HepG2 (cell line): Measurements from ENCODE around the gene MMP7. TPM values are rescaled to one million over a fixed set of nuclear protein-coding genes. Genes with fewer than 3 reads are reported as not detected.
A peak's percentile ranks its signal among the peaks of the same experiment; 100 is the strongest.

Experiments
- CREM ChIP-seq, 2 experiments: sonication (generic) in 1 of 2; formaldehyde crosslinking in 1 of 2; IDR thresholded peaks; 2 replicates each; pipeline versions ENCODE4 v1.4.0 to v1.6.1; 2016 to 2020; ENCODE audit warnings: antibody characterized with exemption in 1 of 2, mild to moderate bottlenecking in 1 of 2, missing genetic modification reagents in 1 of 2
- HNRNPH1 ChIP-seq: fragments of 200-400 bp; formaldehyde crosslinking; optimal IDR thresholded peaks from 2 replicates; pipeline ENCODE3; 2017; ENCODE audit warnings: mild to moderate bottlenecking, low read depth, low read length
- MTA3 ChIP-seq: sonication (generic); formaldehyde crosslinking; IDR thresholded peaks from 2 replicates; pipeline ENCODE4 v1.4.0; 2020; ENCODE audit warnings: missing genetic modification reagents
- PAWR ChIP-seq: sonication (generic); formaldehyde crosslinking; IDR thresholded peaks from 2 replicates; pipeline ENCODE4 v1.4.0; 2020; ENCODE audit warnings: missing genetic modification reagents, mild to moderate bottlenecking, borderline replicate concordance
- RBFOX2 ChIP-seq: fragments of 200-400 bp; formaldehyde crosslinking; IDR thresholded peaks from 2 replicates; pipeline ENCODE4 v1.6.1; 2017; ENCODE audit warnings: low read depth, mild to moderate bottlenecking, low read length
- REPIN1 ChIP-seq: sonication (generic); formaldehyde crosslinking; IDR thresholded peaks from 2 replicates; pipeline ENCODE4 v1.8.0; 2022; ENCODE audit warnings: missing genetic modification reagents, low read depth, mild to moderate bottlenecking, borderline replicate concordance
- SMC3 ChIP-seq: IDR thresholded peaks from 2 replicates; pipeline ENCODE4 v1.6.1; 2011; ENCODE audit warnings: low read length, improper control_type of control experiment
- SNAPC4 ChIP-seq: sonication (generic); formaldehyde crosslinking; IDR thresholded peaks from 2 replicates; pipeline ENCODE4 v1.4.0; 2020; ENCODE audit warnings: mild to moderate bottlenecking, missing genetic modification reagents
- SNRNP70 ChIP-seq: fragments of 200-400 bp; formaldehyde crosslinking; IDR thresholded peaks from 2 replicates; pipeline ENCODE4 v1.6.1; 2017; ENCODE audit warnings: mild to moderate bottlenecking, low read depth, low read length, moderate library complexity
- STAT5B ChIP-seq: sonication (generic); formaldehyde crosslinking; IDR thresholded peaks from 2 replicates; pipeline ENCODE4 v1.4.0; 2020; ENCODE audit warnings: missing genetic modification reagents
- THAP11 ChIP-seq: IDR thresholded peaks from 2 replicates; pipeline ENCODE4 v1.6.1; 2016; ENCODE audit warnings: missing biosample characterization, missing genetic modification reagents
- TRAFD1 ChIP-seq: sonication (generic); formaldehyde crosslinking; IDR thresholded peaks from 2 replicates; pipeline ENCODE4 v1.5.1; 2020; ENCODE audit warnings: missing genetic modification reagents, mild to moderate bottlenecking, borderline replicate concordance
- ZFP41 ChIP-seq: sonication (generic); formaldehyde crosslinking; IDR thresholded peaks from 2 replicates; pipeline ENCODE4 v1.4.0; 2020; ENCODE audit warnings: mild to moderate bottlenecking, missing genetic modification reagents, borderline replicate concordance
- ZNF136 ChIP-seq: sonication (generic); formaldehyde crosslinking; IDR thresholded peaks from 2 replicates; pipeline ENCODE4 v1.8.1; 2022; ENCODE audit warnings: low read depth, mild to moderate bottlenecking, moderate library complexity, missing genetic modification reagents
- ZNF251 ChIP-seq: sonication (generic); formaldehyde crosslinking; IDR thresholded peaks from 2 replicates; pipeline ENCODE4 v1.9.0; 2021; ENCODE audit warnings: mild to moderate bottlenecking, missing genetic modification reagents
- ZNF354B ChIP-seq: sonication (generic); formaldehyde crosslinking; IDR thresholded peaks from 2 replicates; pipeline ENCODE4 v1.8.0; 2022; ENCODE audit warnings: mild to moderate bottlenecking, missing genetic modification reagents
- ZNF503 ChIP-seq: sonication (generic); formaldehyde crosslinking; IDR thresholded peaks from 2 replicates; pipeline ENCODE4 v1.4.0; 2020; ENCODE audit warnings: missing genetic modification reagents
- ZNF556 ChIP-seq: sonication (generic); formaldehyde crosslinking; IDR thresholded peaks from 2 replicates; pipeline ENCODE4 v1.4.0; 2020; ENCODE audit warnings: mild to moderate bottlenecking, missing genetic modification reagents, borderline replicate concordance
- ZNF639 ChIP-seq: conservative IDR thresholded peaks from 2 replicates; pipeline ENCODE4 v1.6.1; 2018; ENCODE audit warnings: missing genetic modification reagents
- ZNF780A ChIP-seq: sonication (generic); formaldehyde crosslinking; IDR thresholded peaks from 2 replicates; pipeline ENCODE4 v1.8.0; 2022; ENCODE audit warnings: mild to moderate bottlenecking, missing genetic modification reagents, moderate library complexity
- ZNF878 ChIP-seq: sonication (generic); formaldehyde crosslinking; IDR thresholded peaks from 2 replicates; pipeline ENCODE4 v1.8.1; 2023; ENCODE audit warnings: mild to moderate bottlenecking, missing genetic modification reagents, moderate library complexity
- polyA plus RNA-seq, 8 experiments: library from polyadenylated mRNA; depleted of rRNA in 3 of 8; stranded (reverse) in 7 of 8; unstranded in 1 of 8; fragments of >200 nt; fragmentation: Illumina TruSeq in 4 of 8; extraction: Trizol in 4 of 8; gene quantifications; 2 replicates each; pipeline versions ENCODE4 v1.2.1 to v1.2.3, GENCODE V29; 2011 to 2016; ENCODE audit warnings: low read depth in 4 of 8, missing spikeins in 1 of 8, mixed read lengths in 1 of 8; ENCODE audit not compliant: insufficient read depth in 1 of 8
- total RNA-seq, 5 experiments: library from RNA; depleted of rRNA; stranded (reverse); fragments of >200 nt; fragmentation: Illumina TruSeq; extraction: Trizol; gene quantifications; 2 replicates each; pipeline ENCODE4 v1.2.3, GENCODE V29; 2016; ENCODE audit warnings: low read depth in 1 of 5

The MMP7 gene
- total and polyA plus RNA-seq, 2 of the 13 experiments (the other 11 are each of a cell fraction or from before 2014, with no cell fraction given) = 0.17 TPM; not detected in 1

- TF ChIP-seq SMC3 = no peak
- no peak for TF ChIP-seq SNAPC4 (CRISPR knock-in tag)
- TF ChIP-seq ZFP41 (CRISPR knock-in tag) = no peak
- TF ChIP-seq ZNF251 (CRISPR knock-in tag) = no peak
- TF ChIP-seq ZNF639 (CRISPR knock-in tag) = no peak
- TF ChIP-seq TRAFD1 = no peak
- no peak for TF ChIP-seq ZNF354B (CRISPR knock-in tag)
- TF ChIP-seq STAT5B (CRISPR knock-in tag) = no peak
- TF ChIP-seq ZNF780A = no peak
- TF ChIP-seq CREM (IDR thresholded peaks at IDR 0.05) = peak; percentile 72
- no peak for TF ChIP-seq CREM (CRISPR knock-in tag; IDR thresholded peaks at IDR 0.05)
- peak; percentile 81; the same call in 1 of the 2 replicates for TF ChIP-seq ZNF503 (CRISPR knock-in tag)
- TF ChIP-seq SNRNP70 = no peak
- peak; percentile 48; the same call in 1 of the 2 replicates for TF ChIP-seq THAP11 (CRISPR knock-in tag)
- TF ChIP-seq REPIN1 (CRISPR knock-in tag) = no peak
- TF ChIP-seq HNRNPH1 = no peak
- TF ChIP-seq ZNF136 (CRISPR knock-in tag) = no peak
- peak; percentile 42; the same call in 1 of the 2 replicates for TF ChIP-seq ZNF556 (CRISPR knock-in tag)
- no peak for TF ChIP-seq PAWR (CRISPR knock-in tag)
- no peak for TF ChIP-seq RBFOX2
- no peak for TF ChIP-seq MTA3 (CRISPR knock-in tag)
- peak; percentile 79; the same call in 1 of the 2 replicates for TF ChIP-seq ZNF878 (CRISPR knock-in tag)
Measured at GRCh38 chr11:102476812-102477211, 53.7 kb downstream of the MMP7 start (continued).
